AG08396 (cell line): Measurements from ENCODE around the gene SPTLC3.
A peak's percentile ranks its signal among the peaks of the same experiment; 100 is the strongest.

ENCODE experiments used
- DNase-seq: peaks from one replicate; pipeline ENCODE4 v3.0.0; 2012; ENCODE audit warnings: low spot score, mixed read lengths

Gene SPTLC3

GRCh38 chr20:13099676-13100075 lies 90.9 kb downstream of the SPTLC3 start:
- DNase-seq: no peak

- peak; percentile 3 for DNase-seq
Measured at GRCh38 chr20:13101276-13101675, 92.5 kb downstream of the SPTLC3 start.

GRCh38 chr20:13101706-13102105 lies 92.9 kb downstream of the SPTLC3 start:
- DNase-seq: peak; percentile 13

GRCh38 chr20:13102237-13102636 lies 93.5 kb downstream of the SPTLC3 start:
- DNase-seq: no peak

GRCh38 chr20:13102694-13103093 lies 93.9 kb downstream of the SPTLC3 start:
- no peak for DNase-seq

GRCh38 chr20:13105039-13105438 lies 96.3 kb downstream of the SPTLC3 start:
- DNase-seq: no peak

- peak; percentile 23 for DNase-seq
Measured at GRCh38 chr20:13105864-13106457, 97.2 kb downstream of the SPTLC3 start.

- no peak for DNase-seq
Measured at GRCh38 chr20:13109658-13110057, 100.9 kb downstream of the SPTLC3 start.

- no peak for DNase-seq
Measured at GRCh38 chr20:13110796-13111195, 102.0 kb downstream of the SPTLC3 start.

GRCh38 chr20:13111249-13111911 lies 102.6 kb downstream of the SPTLC3 start:
- no peak for DNase-seq

- no peak for DNase-seq
Measured at GRCh38 chr20:13113731-13114130, 105.0 kb downstream of the SPTLC3 start.

GRCh38 chr20:13117200-13117599 lies 108.4 kb downstream of the SPTLC3 start:
- DNase-seq: no peak

- no peak for DNase-seq
Measured at GRCh38 chr20:13118676-13119075, 109.9 kb downstream of the SPTLC3 start.

- peak; percentile 47 for DNase-seq
Measured at GRCh38 chr20:13119583-13119982, 110.8 kb downstream of the SPTLC3 start.

- DNase-seq: no peak
Measured at GRCh38 chr20:13120471-13120870, 111.7 kb downstream of the SPTLC3 start.

GRCh38 chr20:13121840-13122515 lies 113.2 kb downstream of the SPTLC3 start:
- no peak for DNase-seq

- DNase-seq: no peak
Measured at GRCh38 chr20:13125486-13125885, 116.7 kb downstream of the SPTLC3 start.

- DNase-seq: no peak
Measured at GRCh38 chr20:13128173-13128572, 119.4 kb downstream of the SPTLC3 start.

- DNase-seq: no peak
Measured at GRCh38 chr20:13130061-13130706, 121.4 kb downstream of the SPTLC3 start.

GRCh38 chr20:13130707-13131103 lies 121.9 kb downstream of the SPTLC3 start:
- no peak for DNase-seq

- no peak for DNase-seq
Measured at GRCh38 chr20:13131688-13132087, 122.9 kb downstream of the SPTLC3 start.

- no peak for DNase-seq
Measured at GRCh38 chr20:13139459-13140150, 130.8 kb downstream of the SPTLC3 start.
